Endothelial cell of umbilical vein (primary cell): ENCODE measurements around the gene CD226.

ENCODE experiments used
- CTCF ChIP-seq, 2 donors: IDR thresholded peaks; 1 replicate in 1 of 2; 2 replicates in 1 of 2; pipeline ENCODE4 v1.5.1; 2011; ENCODE audit warnings: low read length in 2 of 2, mild to moderate bottlenecking in 2 of 2, moderate library complexity in 2 of 2, control low read depth in 1 of 2, inconsistent platforms in 1 of 2, low read depth in 1 of 2; ENCODE audit not compliant: insufficient read depth in 1 of 2; ENCODE audit errors: extremely low read depth in 1 of 2
- EZH2 ChIP-seq: IDR thresholded peaks from 2 replicates; pipeline ENCODE4 v1.6.1; 2012; ENCODE audit warnings: borderline replicate concordance, low read depth, mild to moderate bottlenecking, moderate library complexity, low read length, inconsistent platforms; ENCODE audit not compliant: severe bottlenecking
- GATA2 ChIP-seq: IDR thresholded peaks from 2 replicates; pipeline ENCODE4 v1.7.0; 2011; ENCODE audit warnings: low read depth, mild to moderate bottlenecking, moderate library complexity, mixed read lengths, low read length; ENCODE audit not compliant: insufficient read length, insufficient read depth
- JUN ChIP-seq: IDR thresholded peaks from 2 replicates; pipeline ENCODE4 v1.6.1; 2011; ENCODE audit warnings: borderline replicate concordance, low read depth; ENCODE audit not compliant: insufficient read length, insufficient read depth
- MAX ChIP-seq: IDR thresholded peaks from 2 replicates; pipeline ENCODE4 v1.6.1; 2011; ENCODE audit not compliant: insufficient read depth, insufficient read length
- MYC ChIP-seq: IDR thresholded peaks from one replicate; pipeline ENCODE4 v1.6.1; 2011; ENCODE audit warnings: mild to moderate bottlenecking, low read depth, low read length
- POLR2A ChIP-seq: IDR thresholded peaks from 2 replicates; pipeline ENCODE4 v1.6.1; 2012; ENCODE audit warnings: low read depth, mild to moderate bottlenecking, control low read depth, low read length
- POLR2AphosphoS5 ChIP-seq: IDR thresholded peaks from 2 replicates; pipeline ENCODE4 v1.6.1; 2012; ENCODE audit warnings: low read depth, mild to moderate bottlenecking, control low read depth, low read length, moderate library complexity; ENCODE audit not compliant: insufficient read depth

DNA sequence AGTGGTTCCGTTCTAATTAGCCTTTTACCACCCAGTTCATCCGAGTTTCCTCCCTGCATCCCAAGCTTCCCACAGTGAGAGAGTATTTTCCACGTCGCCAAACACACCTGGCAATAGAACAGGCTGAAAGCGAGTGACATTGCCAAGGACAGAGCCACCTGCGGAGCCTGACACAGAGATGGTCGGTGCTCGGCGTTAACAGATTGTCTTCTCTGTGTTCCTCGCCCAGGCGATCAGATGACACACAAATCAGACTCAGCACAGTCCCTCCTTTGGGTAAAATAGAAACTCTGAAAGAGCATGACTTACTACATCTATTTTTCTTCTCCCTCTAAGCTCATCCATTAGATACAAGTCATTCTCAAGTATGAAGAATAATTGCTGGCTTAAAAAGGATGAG lies 107.7 kb downstream of the CD226 start:
- TF ChIP-seq MAX (no peak), GATA2 (no peak), EZH2 (no peak), CTCF (IDR thresholded peaks at IDR 0.05; ENCODE audit: extremely low read depth in 1 of 2, insufficient read depth in 1 of 2, low read depth in 1 of 2, low read length in 2 of 2) (no peak), POLR2AphosphoS5 (no peak), MYC (no peak), POLR2A (no peak), JUN (no peak)
